NB4 (cell line): ENCODE results near the gene LTB4R.

ENCODE experiments used
- DNase-seq: peaks from one replicate; pipeline ENCODE4 v3.0.0; 2010; ENCODE audit warnings: low read depth
- H3K4me3 ChIP-seq: one replicate; pipeline ENCODE4 v1.5.1; 2011; ENCODE audit warnings: mild to moderate bottlenecking, low read depth, low read length, moderate library complexity
- MYC ChIP-seq: IDR thresholded peaks from 2 replicates; pipeline ENCODE4 v1.6.1; 2011; ENCODE audit warnings: low read depth, low read length
- POLR2A ChIP-seq: IDR thresholded peaks from 2 replicates; pipeline ENCODE4 v1.6.1; 2011; ENCODE audit warnings: mild to moderate bottlenecking; ENCODE audit not compliant: insufficient read length; ENCODE audit errors: extremely low read depth
- TF ChIP-seq, protein P1 (sequence below): IDR thresholded peaks from one replicate; pipeline ENCODE4 v1.5.1; 2012; ENCODE audit warnings: low read depth, low read length
- TF ChIP-seq, protein P2 (sequence below): IDR thresholded peaks from 2 replicates; pipeline ENCODE4 v1.6.1; 2011; ENCODE audit warnings: low read depth, low read length

Gene LTB4R

DNA sequence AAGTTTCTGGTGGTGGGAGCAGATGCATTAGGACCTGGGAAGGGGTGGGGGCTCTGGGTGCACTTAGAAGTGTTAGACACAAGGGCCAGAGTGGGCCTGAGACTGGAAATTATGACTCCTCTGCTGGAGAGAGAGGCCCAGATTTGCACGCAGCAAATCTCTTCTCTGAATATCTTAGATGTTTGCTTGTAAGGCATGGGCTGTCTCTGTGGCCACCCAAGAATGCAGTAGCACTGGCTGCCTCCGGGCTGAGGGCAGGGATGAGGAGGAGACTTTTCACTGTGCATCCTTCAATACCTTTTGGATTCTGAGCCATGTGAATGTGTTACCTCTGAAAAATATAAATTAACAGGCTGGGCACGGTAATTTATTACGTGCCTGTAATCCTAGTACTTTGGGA is 26.0 kb upstream of the LTB4R start:
- H3K4me3 ChIP-seq: no peak overlapping the region
- no peak for DNase-seq
- TF ChIP-seq, protein P1, sequence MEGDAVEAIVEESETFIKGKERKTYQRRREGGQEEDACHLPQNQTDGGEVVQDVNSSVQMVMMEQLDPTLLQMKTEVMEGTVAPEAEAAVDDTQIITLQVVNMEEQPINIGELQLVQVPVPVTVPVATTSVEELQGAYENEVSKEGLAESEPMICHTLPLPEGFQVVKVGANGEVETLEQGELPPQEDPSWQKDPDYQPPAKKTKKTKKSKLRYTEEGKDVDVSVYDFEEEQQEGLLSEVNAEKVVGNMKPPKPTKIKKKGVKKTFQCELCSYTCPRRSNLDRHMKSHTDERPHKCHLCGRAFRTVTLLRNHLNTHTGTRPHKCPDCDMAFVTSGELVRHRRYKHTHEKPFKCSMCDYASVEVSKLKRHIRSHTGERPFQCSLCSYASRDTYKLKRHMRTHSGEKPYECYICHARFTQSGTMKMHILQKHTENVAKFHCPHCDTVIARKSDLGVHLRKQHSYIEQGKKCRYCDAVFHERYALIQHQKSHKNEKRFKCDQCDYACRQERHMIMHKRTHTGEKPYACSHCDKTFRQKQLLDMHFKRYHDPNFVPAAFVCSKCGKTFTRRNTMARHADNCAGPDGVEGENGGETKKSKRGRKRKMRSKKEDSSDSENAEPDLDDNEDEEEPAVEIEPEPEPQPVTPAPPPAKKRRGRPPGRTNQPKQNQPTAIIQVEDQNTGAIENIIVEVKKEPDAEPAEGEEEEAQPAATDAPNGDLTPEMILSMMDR: no peak
- TF ChIP-seq, protein P2, sequence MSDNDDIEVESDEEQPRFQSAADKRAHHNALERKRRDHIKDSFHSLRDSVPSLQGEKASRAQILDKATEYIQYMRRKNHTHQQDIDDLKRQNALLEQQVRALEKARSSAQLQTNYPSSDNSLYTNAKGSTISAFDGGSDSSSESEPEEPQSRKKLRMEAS: no peak
- TF ChIP-seq MYC: no peak
- no peak for TF ChIP-seq POLR2A

DNA sequence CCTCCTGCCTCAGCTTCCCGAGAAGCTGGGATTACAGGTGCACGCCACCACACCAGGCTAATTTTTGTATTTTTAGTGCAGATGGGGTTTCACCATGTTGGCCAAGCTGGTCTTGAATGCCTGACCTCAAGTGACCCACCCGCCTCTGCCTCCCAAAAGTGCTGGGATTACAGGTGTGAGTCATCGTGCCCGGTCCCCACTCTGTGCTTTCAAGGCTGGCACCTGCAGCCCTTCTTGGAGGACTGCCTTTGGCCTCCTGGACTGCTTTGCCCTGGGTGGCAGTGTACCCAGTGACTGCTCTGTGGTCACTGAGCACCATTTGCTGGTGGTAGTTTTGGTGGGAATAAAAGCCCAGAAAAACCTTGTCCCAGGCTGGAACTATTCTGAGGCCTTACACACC is 24.3 kb upstream of the LTB4R start:
- no peak overlapping the region for H3K4me3 ChIP-seq
- TF ChIP-seq MYC (no peak), POLR2A (no peak)
- TF ChIP-seq, protein P2: no peak
- TF ChIP-seq, protein P1: no peak
- no peak for DNase-seq

DNA sequence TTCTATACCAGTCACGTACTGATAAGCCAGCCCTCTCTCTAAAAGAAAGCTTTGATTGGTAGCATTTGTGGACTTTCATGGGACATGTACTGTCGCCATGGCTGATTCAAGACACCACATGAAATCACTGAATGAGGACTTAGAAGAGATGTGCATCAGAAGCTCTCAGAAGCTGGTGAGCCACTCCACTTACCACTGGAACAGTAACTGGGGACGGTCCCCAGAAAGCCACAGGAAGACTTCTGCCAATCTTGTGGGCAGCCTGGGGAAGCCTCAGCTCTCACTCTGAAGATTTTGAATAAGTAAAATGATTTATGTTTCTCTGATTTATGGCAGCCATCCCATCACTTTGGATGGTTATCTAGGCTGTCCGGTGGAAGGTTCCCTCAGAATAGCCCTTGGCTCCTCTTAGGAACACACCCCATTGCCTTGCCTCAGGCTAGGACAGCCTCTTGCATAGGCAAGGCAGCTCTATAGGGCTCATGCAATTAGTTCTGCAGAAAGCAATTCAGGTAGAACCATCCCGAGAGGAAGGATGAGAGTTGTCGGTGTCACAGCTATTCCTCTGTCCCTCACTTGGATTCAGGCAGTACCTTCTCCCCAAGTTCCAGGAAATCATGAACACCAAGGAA is 21.5 kb upstream of the LTB4R start:
- no peak overlapping the region for H3K4me3 ChIP-seq
- no peak for DNase-seq
- TF ChIP-seq POLR2A: no peak
- TF ChIP-seq, protein P2: no peak
- TF ChIP-seq, protein P1: no peak
- no peak for TF ChIP-seq MYC

DNA sequence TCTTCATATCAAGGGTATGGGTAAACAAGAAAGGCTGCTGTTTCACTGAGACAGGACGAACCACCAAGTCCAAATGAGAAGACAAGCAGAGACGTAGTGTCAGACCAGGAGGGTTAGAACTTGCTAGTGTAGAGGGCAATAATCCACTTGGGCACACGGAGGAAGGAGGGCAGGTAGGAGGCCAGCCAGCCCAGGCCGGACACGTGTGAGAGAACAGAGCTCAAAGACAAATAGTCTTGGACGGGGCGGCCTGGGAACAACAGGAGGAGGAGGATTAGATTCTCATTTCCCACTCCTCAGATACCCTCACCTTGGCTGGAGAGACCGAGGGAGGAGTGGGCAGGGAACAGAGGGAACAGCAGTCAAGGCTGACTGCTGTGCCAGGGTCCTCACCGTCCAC is 20.6 kb upstream of the LTB4R start:
- no peak for DNase-seq
- TF ChIP-seq POLR2A: no peak
- H3K4me3 ChIP-seq: no peak overlapping the region

DNA sequence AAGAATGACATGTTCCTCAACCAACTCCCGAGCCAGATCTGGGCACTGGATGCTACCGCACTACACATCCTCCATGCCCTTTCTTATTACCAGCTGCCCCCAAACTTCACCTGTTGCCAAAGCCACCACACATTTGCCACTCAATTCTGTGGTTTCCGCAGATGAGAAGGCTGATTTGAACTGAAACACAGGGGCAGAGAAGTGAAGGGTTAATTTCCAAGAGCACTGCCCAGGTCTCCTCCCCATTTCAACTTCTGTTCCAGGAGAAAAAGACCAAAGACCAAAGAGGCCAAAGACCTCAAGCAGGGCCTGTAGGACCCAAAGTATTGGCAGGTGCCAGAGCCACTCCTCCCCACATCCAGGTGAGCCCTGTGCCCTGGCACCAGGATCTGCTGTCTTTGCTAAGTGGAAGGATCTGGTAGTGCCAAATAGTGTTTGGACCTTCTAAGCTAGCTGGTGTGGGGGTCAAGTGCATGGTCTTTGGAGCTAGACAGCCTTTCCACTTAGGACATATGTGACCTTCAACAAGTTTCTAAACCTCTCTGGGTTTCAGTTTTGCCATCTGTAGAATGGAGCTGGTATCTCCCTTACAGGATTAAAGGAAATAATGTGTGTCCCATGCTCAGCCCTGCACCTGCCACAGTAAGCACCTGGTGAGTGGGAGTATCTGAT is 19.7 kb upstream of the LTB4R start:
- no peak overlapping the region for H3K4me3 ChIP-seq
- no peak for DNase-seq
- TF ChIP-seq, protein P1: no peak
- TF ChIP-seq, protein P2: no peak
- TF ChIP-seq POLR2A: no peak
- no peak for TF ChIP-seq MYC

DNA sequence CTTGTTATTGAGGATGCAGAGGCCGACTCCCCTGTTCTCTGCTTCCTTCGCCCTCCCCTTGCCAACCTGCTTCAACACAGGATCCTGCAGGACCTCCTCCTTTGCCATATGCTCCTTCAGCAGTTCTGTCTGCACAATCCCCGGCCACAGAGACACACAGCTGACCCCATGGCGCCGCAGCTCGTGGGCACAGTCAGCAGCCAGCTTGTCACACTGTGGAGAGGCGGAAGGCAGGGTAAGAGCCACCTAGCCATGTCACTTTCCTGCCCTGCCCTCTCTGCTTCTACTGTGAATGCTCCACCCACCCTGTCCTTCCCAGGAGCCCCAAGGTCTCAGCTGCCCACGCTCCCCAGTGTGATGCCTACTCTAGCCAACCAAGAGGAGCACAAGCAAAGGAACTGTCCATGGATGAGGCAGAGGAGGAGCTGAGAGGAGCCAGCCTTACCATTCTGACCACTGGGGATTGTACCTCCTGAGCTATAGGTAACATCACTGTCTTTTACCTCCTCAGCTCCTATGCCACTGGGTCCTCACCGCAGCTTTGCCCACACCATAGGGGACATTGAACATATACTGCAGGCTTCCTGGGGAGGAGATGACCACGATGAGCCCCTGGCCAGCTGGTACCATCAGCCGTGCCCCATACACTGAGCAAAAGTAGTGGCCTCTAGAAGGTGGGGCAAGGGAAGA is 19.0 kb upstream of the LTB4R start:
- DNase-seq: no peak
- no peak overlapping the region for H3K4me3 ChIP-seq
- TF ChIP-seq, protein P1: no peak
- TF ChIP-seq POLR2A: no peak
- TF ChIP-seq, protein P2: no peak
- no peak for TF ChIP-seq MYC
